Hematopoietic multipotent progenitor cell treated with erythropoietin and hydrocortisone succinate and interleukin-3 and kit ligand, for 6 days (in vitro differentiated cells): ENCODE data around the gene RFTN1.
A peak's percentile ranks its signal among the peaks of the same experiment; 100 is the strongest.

Source experiments
- DNase-seq: peaks from one replicate; pipeline ENCODE4 v3.0.0-alpha.2; 2015

RFTN1 gene

GRCh38 chr3:16295298-16295890 lies 218.1 kb downstream of the RFTN1 start:
- no peak for DNase-seq

GRCh38 chr3:16294844-16295243 lies 218.7 kb downstream of the RFTN1 start:
- DNase-seq, result no peak

- peak; percentile 77 for DNase-seq
These were observed 222.7 kb downstream of the RFTN1 start for GRCh38 chr3:16290827-16291196.

GRCh38 chr3:16290007-16290826 lies 223.3 kb downstream of the RFTN1 start:
- peak; percentile 88 for DNase-seq

GRCh38 chr3:16289144-16289889 lies 224.2 kb downstream of the RFTN1 start:
- DNase-seq, result peak; percentile 72

GRCh38 chr3:16288664-16289063 lies 224.8 kb downstream of the RFTN1 start:
- no peak for DNase-seq

GRCh38 chr3:16286751-16287543 lies 226.6 kb downstream of the RFTN1 start:
- peak; percentile 83 for DNase-seq

GRCh38 chr3:16286161-16286560 lies 227.3 kb downstream of the RFTN1 start:
- DNase-seq, result no peak

GRCh38 chr3:16284633-16285032 lies 228.9 kb downstream of the RFTN1 start:
- no peak for DNase-seq

- DNase-seq, result no peak
These were observed 232.8 kb downstream of the RFTN1 start for GRCh38 chr3:16280671-16281070.

- no peak for DNase-seq
These were observed 234.3 kb downstream of the RFTN1 start for GRCh38 chr3:16279010-16279801.

GRCh38 chr3:16277471-16277870 lies 236.0 kb downstream of the RFTN1 start:
- DNase-seq, result no peak

GRCh38 chr3:16273867-16274266 lies 239.6 kb downstream of the RFTN1 start:
- DNase-seq, result no peak

GRCh38 chr3:16272588-16272987 lies 240.9 kb downstream of the RFTN1 start:
- DNase-seq, result no peak

- DNase-seq, result no peak
These were observed 242.6 kb downstream of the RFTN1 start for GRCh38 chr3:16270855-16271254.

- DNase-seq, result no peak
These were observed 246.8 kb downstream of the RFTN1 start for GRCh38 chr3:16266714-16267113.
